Measurements from ENCODE around the gene OSBP2. TPM values are rescaled to one million over a fixed set of nuclear protein-coding genes. Genes with fewer than 3 reads are reported as not detected.

OSBP2 gene
- polyA plus RNA-seq, 1 experiment, result 0.77 TPM

DNA sequence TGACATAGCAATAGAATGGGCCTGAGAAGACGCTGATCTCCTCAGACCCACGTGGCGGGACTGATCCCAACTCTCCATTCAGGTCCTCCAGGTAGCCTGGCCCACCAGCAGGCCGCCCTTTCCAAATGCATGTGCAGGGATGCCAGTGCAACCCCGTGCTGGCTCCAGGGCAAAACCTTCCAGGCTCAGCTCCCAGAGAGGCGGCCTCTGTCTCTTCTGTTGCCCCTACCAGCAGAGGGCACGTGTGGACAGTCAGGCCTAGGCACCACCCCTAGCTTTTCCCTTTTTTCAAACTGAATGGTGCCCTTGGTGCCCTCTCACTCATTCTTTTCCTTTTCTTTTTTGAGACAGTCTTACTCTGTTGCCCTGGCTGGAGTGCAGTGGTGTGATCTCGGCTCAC, 121.7 kb downstream of the OSBP2 start:
- ChIA-PET POLR2A (no interaction called here), CTCF (interaction anchor here (1.3 kb wide), 1 partner anchor 61 kb away, joined by 3 read pairs; no protein-coding TSS in a partner anchor)
- no peak for TF ChIP-seq CTCF (IDR thresholded peaks at IDR 0.05; ENCODE audit: insufficient read depth, low read depth, low read length)
- H3K4me3 ChIP-seq (ENCODE audit: low read depth, low read length), result no peak overlapping the region
- peaks cover 1% of the 10 kb centered on the region; the same call in 1 of the 2 replicates for H3K27me3 ChIP-seq (ENCODE audit: control insufficient read depth, insufficient read depth, low read length)
- no peak for DNase-seq (ENCODE audit: low read depth)
- no peaks in the 10 kb centered on the region for H3K36me3 ChIP-seq (ENCODE audit: control insufficient read depth, insufficient read depth, low read length)

- Histone ChIP-seq H3K27me3 (ENCODE audit: control insufficient read depth, insufficient read depth, low read length) (peaks cover 15% of the 10 kb centered on the region), H3K4me3 (ENCODE audit: low read depth, low read length) (no peak overlapping the region), H3K36me3 (ENCODE audit: control insufficient read depth, insufficient read depth, low read length) (no peaks in the 10 kb centered on the region)
- TF ChIP-seq CTCF (IDR thresholded peaks at IDR 0.05; ENCODE audit: insufficient read depth, low read depth, low read length), result no peak
- CTCF ChIA-PET, result interaction anchor here (0.6 to 1.3 kb wide), 2 partner anchors 57 to 305 kb away, joined by 3 read pairs; no protein-coding TSS in a partner anchor
- POLR2A ChIA-PET, result no interaction called here
- DNase-seq (ENCODE audit: low read depth), result no peak
These were observed 126.7 kb downstream of the OSBP2 start for GRCh38 chr22:30821381-30821780.

GRCh38 chr22:30821863-30822215, 127.2 kb downstream of the OSBP2 start:
- DNase-seq (ENCODE audit: low read depth), result no peak
- Histone ChIP-seq H3K4me3 (ENCODE audit: low read depth, low read length) (peak overlapping the region; percentile 38; the same call in 1 of the 2 replicates), H3K36me3 (ENCODE audit: control insufficient read depth, insufficient read depth, low read length) (no peaks in the 10 kb centered on the region), H3K27me3 (ENCODE audit: control insufficient read depth, insufficient read depth, low read length) (peaks cover 15% of the 10 kb centered on the region)
- ChIA-PET CTCF (interaction anchor here (1.1 to 1.3 kb wide), 2 partner anchors 8 to 58 kb away, joined by 3 read pairs; no protein-coding TSS in a partner anchor), POLR2A (no interaction called here)
- TF ChIP-seq CTCF (IDR thresholded peaks at IDR 0.05; ENCODE audit: insufficient read depth, low read depth, low read length), result no peak

DNA sequence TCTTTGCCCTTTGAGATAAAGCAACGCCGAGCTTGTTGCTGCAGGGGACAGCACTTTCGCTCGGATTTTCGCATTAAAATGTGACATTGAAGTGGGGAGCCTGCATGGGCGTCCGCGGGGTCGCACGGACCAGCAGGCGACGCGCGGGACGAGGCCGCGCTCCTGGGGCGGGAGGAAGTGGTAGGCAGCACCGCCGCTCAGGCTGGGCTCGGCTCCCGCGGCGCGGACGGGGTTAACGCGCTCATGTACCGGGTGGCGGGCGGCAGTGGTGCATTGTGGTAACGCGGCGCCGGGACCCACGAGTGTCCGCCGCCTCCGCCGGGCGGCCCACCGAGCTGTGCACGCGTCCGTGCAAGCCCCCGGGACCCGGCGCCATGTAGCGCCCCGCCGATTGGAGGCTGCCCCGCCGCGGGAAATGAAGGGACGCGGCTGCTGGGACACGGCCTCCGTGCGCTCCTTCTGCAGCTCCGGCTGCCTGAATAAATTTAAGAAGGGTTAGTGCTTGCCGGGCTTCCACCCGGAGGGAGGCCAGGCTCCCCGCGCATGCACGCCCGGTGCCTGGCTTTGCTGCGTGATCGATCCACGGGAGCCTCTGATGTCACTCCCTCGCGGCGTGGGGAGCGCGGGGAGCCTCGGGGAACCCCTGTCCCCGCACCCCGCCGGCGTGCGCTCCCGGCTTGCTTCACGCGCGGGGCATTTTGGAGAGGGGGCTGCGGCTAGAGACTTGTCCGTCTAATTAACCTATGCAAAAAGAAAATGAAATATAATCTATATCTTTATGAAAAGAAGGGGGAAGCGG, 127.7 kb downstream of the OSBP2 start:
- DNase-seq (ENCODE audit: low read depth), result no peak
- POLR2A ChIA-PET, result no interaction called here
- TF ChIP-seq CTCF (IDR thresholded peaks at IDR 0.05; ENCODE audit: insufficient read depth, low read depth, low read length), result no peak
- Histone ChIP-seq H3K36me3 (ENCODE audit: control insufficient read depth, insufficient read depth, low read length) (no peaks in the 10 kb centered on the region), H3K27me3 (ENCODE audit: control insufficient read depth, insufficient read depth, low read length) (peaks cover 15% of the 10 kb centered on the region), H3K4me3 (ENCODE audit: low read depth, low read length) (peak overlapping the region; percentile 38)
- CTCF ChIA-PET, result interaction anchor here (1.1 to 1.3 kb wide), 2 partner anchors 9 to 58 kb away, joined by 3 read pairs; no protein-coding TSS in a partner anchor

- POLR2A ChIA-PET, result no interaction called here
- Histone ChIP-seq H3K4me3 (ENCODE audit: low read depth, low read length) (no peak overlapping the region), H3K36me3 (ENCODE audit: control insufficient read depth, insufficient read depth, low read length) (no peaks in the 10 kb centered on the region), H3K27me3 (ENCODE audit: control insufficient read depth, insufficient read depth, low read length) (peaks cover 15% of the 10 kb centered on the region)
- TF ChIP-seq CTCF (IDR thresholded peaks at IDR 0.05; ENCODE audit: insufficient read depth, low read depth, low read length), result no peak
- CTCF ChIA-PET, result interaction anchor here (1.0 to 1.6 kb wide), 2 partner anchors 8 to 63 kb away, joined by 3 to 4 read pairs; no protein-coding TSS in a partner anchor
- no peak for DNase-seq (ENCODE audit: low read depth)
These were observed 128.3 kb downstream of the OSBP2 start for GRCh38 chr22:30823015-30823370.
